NCI-H2029 (cell line): ENCODE results near the gene IGLON5.

Source experiments
- DNase-seq: peaks from one replicate; lab custom pipeline; 2025; lab: John Stamatoyannopoulos, UW

The IGLON5 gene

GRCh38 chr19:51311351-51312257 is at the start of gene IGLON5:
TSS of gene IGLON5 (plus strand) at chr19:51311644. CDS start at chr19:51311848, 204 bp downstream.
- DNase-seq = no peak

GRCh38 chr19:51263808-51264207 is 47.6 kb upstream of the IGLON5 start:
- no peak for DNase-seq

GRCh38 chr19:51271067-51271466 is 40.4 kb upstream of the IGLON5 start:
- no peak for DNase-seq

GRCh38 chr19:51272183-51272810 is 39.1 kb upstream of the IGLON5 start:
- no peak for DNase-seq

GRCh38 chr19:51274049-51274770 is 37.2 kb upstream of the IGLON5 start:
- DNase-seq = no peak

- DNase-seq = no peak
These were observed 34.3 kb upstream of the IGLON5 start for GRCh38 chr19:51277112-51277511.

GRCh38 chr19:51282335-51282734 is 29.1 kb upstream of the IGLON5 start:
- no peak for DNase-seq

- DNase-seq = no peak
These were observed 25.8 kb upstream of the IGLON5 start for GRCh38 chr19:51285682-51286081.

GRCh38 chr19:51289635-51290034 is 21.8 kb upstream of the IGLON5 start:
- DNase-seq = no peak

- DNase-seq = no peak
These were observed 18.5 kb upstream of the IGLON5 start for GRCh38 chr19:51292971-51293370.

GRCh38 chr19:51293571-51294210 is 17.8 kb upstream of the IGLON5 start:
- no peak for DNase-seq

- no peak for DNase-seq
These were observed 17.1 kb upstream of the IGLON5 start for GRCh38 chr19:51294211-51294976.

- DNase-seq = no peak
These were observed 16.5 kb upstream of the IGLON5 start for GRCh38 chr19:51294977-51295375.

- no peak for DNase-seq
These were observed 15.9 kb upstream of the IGLON5 start for GRCh38 chr19:51295382-51296126.

GRCh38 chr19:51296336-51297093 is 14.9 kb upstream of the IGLON5 start:
- DNase-seq = no peak

GRCh38 chr19:51297406-51297805 is 14.0 kb upstream of the IGLON5 start:
- no peak for DNase-seq

GRCh38 chr19:51301266-51301665 is 10.2 kb upstream of the IGLON5 start:
- no peak for DNase-seq

GRCh38 chr19:51305479-51305878 is 6.0 kb upstream of the IGLON5 start:
- DNase-seq = no peak

GRCh38 chr19:51316688-51317087 is 5.2 kb downstream of the IGLON5 start:
- DNase-seq = no peak

GRCh38 chr19:51317376-51317775 is 5.9 kb downstream of the IGLON5 start:
- DNase-seq = no peak
